Medulla oblongata (tissue), 1 donor: ENCODE data around the gene NECAB3.
"Not testable (repeated sequence)": the region's sequence is repeated elsewhere in the genome, so short reads cannot be mapped to it uniquely, and the experiment has no call there.

Experiments used
- DNase-seq: peaks from one replicate; pipeline ENCODE4 v3.0.0-alpha.2; 2015; ENCODE audit errors: extremely low spot score

Gene NECAB3

GRCh38 chr20:33674294-33675135 is at the start of gene NECAB3:
TSS of gene NECAB3 (minus strand) at chr20:33674428. CDS start at chr20:33674352, 76 bp downstream.
- peak; percentile 83 for DNase-seq

GRCh38 chr20:33721391-33722140 is 47.3 kb upstream of the NECAB3 start:
- DNase-seq: no peak

DNA sequence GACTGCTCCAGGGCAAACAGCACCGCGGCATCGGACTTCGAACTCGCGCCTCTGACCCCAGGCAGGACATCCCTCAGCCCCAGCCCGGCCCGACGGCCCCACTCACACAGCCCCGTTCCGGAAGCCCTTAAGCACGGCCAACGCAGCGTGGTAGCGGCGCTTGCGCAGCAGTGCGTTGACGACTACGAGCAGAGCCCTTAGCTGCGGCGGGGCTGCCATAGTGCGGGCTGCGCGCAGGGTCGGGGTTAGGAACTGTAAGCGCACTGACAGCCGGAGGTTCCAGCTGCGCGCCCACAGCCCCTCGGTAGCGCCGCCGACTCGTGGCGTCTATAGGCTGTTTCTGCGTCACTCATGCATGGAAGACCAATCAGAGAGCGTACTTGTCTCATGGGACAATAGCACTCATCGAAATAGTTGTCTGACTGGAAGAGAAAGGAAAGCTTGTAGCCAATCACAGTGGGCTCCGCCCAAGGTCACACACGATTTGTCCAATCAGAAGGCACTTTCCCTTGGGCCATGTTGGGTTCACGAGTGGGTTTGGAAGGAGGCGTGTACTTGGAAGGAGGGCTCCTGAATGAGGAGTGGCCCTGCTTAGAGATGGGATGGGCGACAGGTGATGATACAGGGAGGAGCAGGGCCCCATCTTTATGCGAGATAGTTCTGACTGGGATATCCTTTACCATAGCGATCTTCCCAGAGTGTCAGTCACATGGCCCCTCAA is 45.9 kb upstream of the NECAB3 start, which contains the start of gene PXMP4:
TSS of gene PXMP4 (minus strand) at position 322 of the 721 bp plus-strand sequence. CDS start at position 219, 103 bp downstream.
- DNase-seq: peak; percentile 99

DNA sequence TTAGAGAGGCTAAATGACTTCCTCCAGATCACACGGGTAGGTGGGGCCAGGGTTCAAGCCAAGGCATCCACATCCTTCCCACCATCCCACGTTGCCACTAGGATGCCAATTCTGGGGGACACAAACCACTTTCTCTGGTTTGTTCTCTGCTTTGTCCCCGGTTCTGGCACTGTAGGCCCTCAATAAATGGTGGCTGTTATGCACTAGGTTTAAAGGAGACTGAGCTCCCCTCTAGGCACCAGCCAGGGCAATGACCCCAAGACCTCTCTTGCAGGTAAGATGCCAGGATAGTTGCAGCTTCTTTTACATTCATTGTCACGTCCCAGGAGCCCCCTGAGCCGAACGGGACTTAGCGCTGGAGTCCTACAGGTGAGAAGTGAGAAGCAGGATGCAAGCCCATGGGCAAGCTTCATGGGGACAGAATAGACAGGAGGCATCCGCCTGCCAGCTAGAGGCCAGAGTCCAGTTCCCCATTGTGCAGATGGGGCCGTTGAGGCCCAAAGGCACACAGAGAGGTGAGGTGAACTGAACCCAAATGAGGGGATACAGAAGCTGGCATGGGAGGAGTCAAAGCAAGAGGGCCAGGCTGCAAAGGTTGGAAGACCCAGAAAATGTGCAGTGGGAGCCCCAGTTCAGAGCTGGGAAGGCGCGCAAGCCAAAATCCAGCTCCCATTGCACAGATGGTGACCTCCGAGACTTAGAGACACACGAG is 45.2 kb upstream of the NECAB3 start:
- no peak for DNase-seq

DNA sequence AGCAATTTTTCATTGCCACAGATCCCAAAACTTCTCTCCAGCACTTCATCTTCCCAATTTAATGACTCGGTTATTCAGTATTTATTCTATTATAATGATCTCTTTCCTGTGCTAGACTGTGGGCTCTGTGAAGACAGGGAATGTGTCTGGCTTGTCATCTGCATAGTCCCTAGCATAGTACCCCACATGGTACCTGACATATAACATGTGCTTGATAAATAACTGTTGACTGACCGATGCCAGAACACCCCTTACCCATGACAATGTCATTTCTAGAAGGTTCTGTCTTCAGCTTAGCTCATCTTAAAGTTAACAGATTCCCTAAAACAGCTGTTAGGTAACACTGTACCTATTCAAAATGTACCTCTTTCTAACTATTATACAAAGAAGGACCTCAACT is 42.3 kb upstream of the NECAB3 start:
- no peak for DNase-seq

GRCh38 chr20:33713865-33714367 is 39.7 kb upstream of the NECAB3 start:
- DNase-seq: no peak

GRCh38 chr20:33711446-33711738 is 37.2 kb upstream of the NECAB3 start:
- no peak for DNase-seq

DNA sequence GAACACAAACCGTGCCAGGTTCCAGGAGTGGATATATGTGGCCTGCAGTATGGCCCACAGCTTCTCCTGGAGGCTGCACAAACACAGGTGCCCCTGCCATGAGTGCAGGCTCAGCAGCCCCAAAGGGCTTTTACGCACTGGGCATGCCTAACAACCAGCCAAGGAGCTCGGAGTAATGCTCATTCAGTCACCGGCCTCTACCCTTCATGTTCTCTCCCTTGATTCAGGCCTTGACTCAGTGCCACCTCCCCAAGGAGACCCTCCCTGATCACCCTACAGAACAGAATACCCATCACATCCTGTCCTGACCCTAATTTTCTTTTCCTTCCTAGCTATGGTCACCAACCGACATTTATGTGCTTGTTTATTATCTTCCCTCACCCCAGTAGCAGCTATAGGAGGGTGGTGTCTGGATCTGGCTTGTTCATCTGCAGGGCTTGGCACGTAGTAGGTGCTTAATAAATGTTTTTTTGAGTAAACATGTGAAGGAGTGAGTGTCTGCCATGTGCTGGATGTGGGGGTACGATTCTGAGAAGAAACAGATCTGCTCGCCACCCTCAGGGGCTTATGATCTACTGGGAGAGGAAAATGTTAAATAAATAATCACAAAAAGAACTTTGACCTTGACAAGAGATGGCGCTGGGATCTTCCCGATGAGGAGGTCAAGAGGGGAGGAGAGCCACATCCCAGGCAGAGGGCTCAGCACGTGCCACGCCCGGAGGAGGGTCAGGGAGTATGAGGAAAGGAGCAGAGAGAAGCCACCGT is 36.6 kb upstream of the NECAB3 start:
- DNase-seq: no peak

DNA sequence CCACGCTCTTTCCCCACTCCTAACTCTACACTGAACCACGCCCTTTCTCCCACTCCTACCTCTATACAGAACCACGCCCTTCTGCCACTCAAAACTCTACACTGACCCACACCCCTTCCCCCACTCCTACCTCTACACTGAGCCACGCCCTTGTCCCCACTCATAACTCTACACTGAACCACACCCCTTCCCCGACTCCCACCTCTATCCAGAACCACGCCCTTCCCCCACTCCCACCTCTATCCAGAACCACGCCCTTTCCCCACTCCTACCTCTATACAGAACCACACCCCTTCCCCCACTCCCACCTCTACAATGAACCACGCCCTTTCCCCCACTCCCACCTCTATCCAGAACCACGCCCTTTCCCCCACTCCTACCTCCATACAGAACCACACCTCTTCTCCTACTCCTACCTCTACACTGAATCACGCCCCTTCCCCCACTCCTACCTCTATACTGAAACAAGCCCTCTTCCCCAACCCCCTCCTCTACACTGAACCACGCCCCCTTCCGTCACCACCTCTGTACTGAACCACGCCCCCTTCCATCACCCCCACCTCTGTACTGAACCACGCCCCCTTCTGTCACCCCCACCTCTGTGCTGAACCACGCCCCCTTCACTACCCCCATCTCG is 35.8 kb upstream of the NECAB3 start:
- no peak for DNase-seq

- DNase-seq: no peak
These were observed 35.2 kb upstream of the NECAB3 start for GRCh38 chr20:33709398-33709797.

- no peak for DNase-seq
These were observed 33.4 kb upstream of the NECAB3 start for GRCh38 chr20:33707668-33708067.

GRCh38 chr20:33704197-33704924 is 30.1 kb upstream of the NECAB3 start:
- no peak for DNase-seq

DNA sequence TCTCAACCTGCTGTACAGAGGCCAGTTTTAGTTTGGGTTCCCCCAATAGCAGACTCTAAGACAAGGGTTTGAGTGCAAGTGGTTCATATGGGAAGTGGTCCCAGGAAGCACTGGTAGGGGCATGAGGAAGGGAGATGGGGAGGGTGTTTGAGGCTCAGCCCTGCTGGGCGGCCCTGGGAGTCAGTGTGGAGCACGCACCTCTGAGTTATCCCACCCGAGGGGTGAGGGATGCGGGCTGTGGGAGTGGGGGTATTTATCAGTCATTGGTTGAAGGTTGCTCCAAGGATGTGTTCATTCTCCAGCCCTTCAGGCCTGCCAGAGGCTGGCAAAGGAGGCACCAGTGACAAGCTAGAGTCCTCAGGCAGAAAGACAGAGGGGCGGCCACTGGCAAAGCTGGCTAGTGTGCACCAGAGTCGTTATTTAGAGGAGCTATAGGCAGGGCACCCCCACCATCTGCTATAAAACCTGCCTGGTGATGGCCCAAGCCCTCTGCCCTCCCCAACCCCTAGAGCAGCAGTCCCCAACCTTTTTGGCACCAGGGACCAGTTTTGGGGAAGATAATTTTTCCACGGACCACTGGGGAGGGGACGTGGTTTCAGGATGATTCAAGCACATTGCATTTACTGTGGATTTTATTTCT is 29.4 kb upstream of the NECAB3 start:
- DNase-seq: no peak

- no peak for DNase-seq
These were observed 28.6 kb upstream of the NECAB3 start for GRCh38 chr20:33702861-33703260.

GRCh38 chr20:33701629-33702450 is 27.6 kb upstream of the NECAB3 start:
- no peak for DNase-seq

- DNase-seq: not testable (repeated sequence)
These were observed 26.6 kb upstream of the NECAB3 start for GRCh38 chr20:33700696-33701441.

- DNase-seq: not testable (repeated sequence)
These were observed 24.7 kb upstream of the NECAB3 start for GRCh38 chr20:33698966-33699365.
